ENCODE results near the gene ADPRHL1.
"Not testable (repeated sequence)": the region's sequence is repeated elsewhere in the genome, so short reads cannot be mapped to it uniquely, and the experiment has no call there.

ADPRHL1 gene

GRCh38 chr13:113476811-113477210, 23.5 kb upstream of the ADPRHL1 start:
- no peak for TF ChIP-seq ZFX (IDR thresholded peaks at IDR 0.05)
- TF ChIP-seq CTCF (conservative IDR thresholded peaks at IDR 0.05): no peak
- H3K27ac ChIP-seq: no peak overlapping the region

GRCh38 chr13:113475911-113476310, 22.6 kb upstream of the ADPRHL1 start:
- TF ChIP-seq ZFX (IDR thresholded peaks at IDR 0.05) (no peak), CTCF (conservative IDR thresholded peaks at IDR 0.05) (no peak)
- H3K27ac ChIP-seq: no peak overlapping the region

- TF ChIP-seq CTCF (conservative IDR thresholded peaks at IDR 0.05) (no peak), ZFX (IDR thresholded peaks at IDR 0.05) (no peak)
- H3K27ac ChIP-seq: no peak overlapping the region
Observed at GRCh38 chr13:113475280-113475679, 22.0 kb upstream of the ADPRHL1 start.

GRCh38 chr13:113474179-113474578, 20.9 kb upstream of the ADPRHL1 start:
- TF ChIP-seq ZFX (IDR thresholded peaks at IDR 0.05) (no peak), CTCF (conservative IDR thresholded peaks at IDR 0.05) (no peak)
- no peak overlapping the region for H3K27ac ChIP-seq

GRCh38 chr13:113472355-113473025, 19.2 kb upstream of the ADPRHL1 start:
- TF ChIP-seq CTCF (conservative IDR thresholded peaks at IDR 0.05): no peak
- H3K27ac ChIP-seq: no peak overlapping the region

GRCh38 chr13:113471844-113472243, 18.6 kb upstream of the ADPRHL1 start:
- no peak overlapping the region for H3K27ac ChIP-seq
- TF ChIP-seq ZFX (IDR thresholded peaks at IDR 0.05) (no peak), CTCF (conservative IDR thresholded peaks at IDR 0.05) (no peak)

GRCh38 chr13:113470635-113471163, 17.4 kb upstream of the ADPRHL1 start:
- H3K27ac ChIP-seq: not testable (repeated sequence)

- no peak overlapping the region for H3K27ac ChIP-seq
- TF ChIP-seq CTCF (conservative IDR thresholded peaks at IDR 0.05) (no peak), ZFX (IDR thresholded peaks at IDR 0.05) (no peak)
Observed at GRCh38 chr13:113470073-113470472, 16.8 kb upstream of the ADPRHL1 start.
